ENCODE measurements around the gene USP40.

DNA sequence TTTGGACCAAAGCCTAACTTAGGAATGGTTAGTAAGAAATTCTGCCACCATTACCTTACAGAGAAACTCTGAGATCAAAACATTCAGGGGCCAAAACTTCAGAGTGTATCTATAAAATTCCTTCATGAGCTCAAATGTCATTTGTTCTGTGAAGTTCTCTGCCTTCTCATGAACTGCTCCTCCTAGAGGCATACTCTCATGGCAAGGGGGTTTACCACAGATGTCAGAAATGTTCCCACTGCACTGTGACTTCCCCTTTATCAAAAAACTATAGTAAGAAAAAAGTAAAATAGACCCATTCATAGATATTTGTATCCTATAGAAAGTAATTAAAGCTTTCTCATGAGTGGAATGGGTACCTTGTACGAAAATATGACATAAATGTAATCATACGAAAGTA lies 68.5 kb downstream of the USP40 start:
- TF ChIP-seq ZNF274 (IDR thresholded peaks at IDR 0.05; ENCODE audit: insufficient read depth, insufficient read length): no peak
- no peak for TF ChIP-seq EP300 (IDR thresholded peaks at IDR 0.05; ENCODE audit: borderline replicate concordance in 1 of 2, control insufficient read depth in 1 of 2, low read depth in 2 of 2, low read length in 2 of 2)
- TF ChIP-seq NRF1 (conservative IDR thresholded peaks at IDR 0.05; ENCODE audit: low read depth, low read length): no peak
- no peak for TF ChIP-seq TCF7 (IDR thresholded peaks at IDR 0.05; ENCODE audit: borderline replicate concordance)

Measured in GM12878 (cell line).